Central memory CD4-positive, alpha-beta T cell (primary cell): Measurements from ENCODE around the gene CNTNAP2.
"Not testable (repeated sequence)": the region's sequence is repeated elsewhere in the genome, so short reads cannot be mapped to it uniquely, and the experiment has no call there.

Source experiments
- DNase-seq: peaks from one replicate; pipeline ENCODE4 v3.0.0; 2022

CNTNAP2 gene

GRCh38 chr7:148011753-148012152 is 1895.2 kb downstream of the CNTNAP2 start:
- DNase-seq, result no peak

GRCh38 chr7:148014001-148014400 is 1897.4 kb downstream of the CNTNAP2 start:
- DNase-seq, result no peak

DNA sequence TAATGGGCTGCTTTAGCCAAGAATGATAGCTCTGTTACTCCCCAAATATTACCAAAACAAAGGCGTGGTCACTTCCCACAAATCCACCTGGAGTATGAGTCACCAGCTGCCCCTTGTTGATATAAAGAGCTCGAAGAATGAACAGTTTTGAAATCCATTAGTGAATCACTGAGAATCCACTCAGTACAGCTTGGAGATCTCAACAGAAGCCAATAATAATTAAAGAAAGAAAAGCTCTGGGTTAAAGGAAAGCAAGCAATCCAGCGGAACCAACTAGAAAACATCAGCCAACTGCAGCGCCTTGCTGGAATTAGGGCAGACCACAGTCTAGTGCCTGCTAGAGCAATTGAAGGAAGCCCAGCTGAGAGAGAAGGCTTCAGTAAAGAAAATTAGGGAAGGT is 1897.9 kb downstream of the CNTNAP2 start:
- DNase-seq, result no peak

GRCh38 chr7:148017126-148017525 is 1900.5 kb downstream of the CNTNAP2 start:
- DNase-seq, result no peak

DNA sequence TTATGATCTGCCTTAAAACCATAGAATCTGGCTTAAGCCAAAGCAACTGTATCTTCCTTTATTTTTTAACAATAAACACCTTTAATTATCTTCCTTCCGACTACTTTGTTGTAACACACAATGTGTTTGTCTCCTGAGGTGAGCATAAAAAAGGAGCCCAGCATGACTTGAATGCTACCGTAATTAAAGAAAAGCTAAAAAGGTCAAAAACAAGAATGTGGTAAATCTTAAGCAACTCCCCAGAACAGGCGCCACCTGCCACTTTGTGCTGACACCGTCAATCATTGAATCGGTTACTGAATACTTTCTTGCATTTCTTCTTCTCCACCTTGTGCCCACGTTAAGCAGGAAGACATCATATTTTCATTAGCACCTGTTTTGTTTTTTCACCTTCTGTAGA is 1904.1 kb downstream of the CNTNAP2 start:
- DNase-seq, result no peak

- DNase-seq, result no peak
These were observed 1905.0 kb downstream of the CNTNAP2 start for GRCh38 chr7:148021507-148022045.

- no peak for DNase-seq
These were observed 1906.2 kb downstream of the CNTNAP2 start for GRCh38 chr7:148022832-148023231.

DNA sequence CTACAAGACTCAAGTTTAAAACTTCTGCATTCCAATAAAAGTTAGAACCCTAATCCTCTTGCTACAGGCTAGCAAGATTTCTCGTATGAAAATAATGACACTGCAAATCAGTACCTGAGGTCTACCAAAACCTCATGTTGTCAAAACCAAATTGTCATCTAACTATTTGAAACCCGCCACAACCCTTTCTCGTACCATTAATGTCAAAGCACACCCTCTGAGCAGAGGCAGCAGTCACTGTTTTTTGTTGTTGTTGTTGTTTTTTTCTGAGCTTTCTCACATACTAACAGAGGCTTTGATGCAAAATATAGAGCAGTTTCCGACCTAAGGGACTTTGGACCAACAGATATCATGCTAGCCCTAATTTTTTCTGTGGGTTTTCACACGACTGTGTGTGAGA is 1910.1 kb downstream of the CNTNAP2 start:
- no peak for DNase-seq

GRCh38 chr7:148028165-148028564 is 1911.6 kb downstream of the CNTNAP2 start:
- DNase-seq, result no peak

- DNase-seq, result no peak
These were observed 1914.4 kb downstream of the CNTNAP2 start for GRCh38 chr7:148031019-148031418.

GRCh38 chr7:148031811-148032210 is 1915.2 kb downstream of the CNTNAP2 start:
- DNase-seq, result no peak

DNA sequence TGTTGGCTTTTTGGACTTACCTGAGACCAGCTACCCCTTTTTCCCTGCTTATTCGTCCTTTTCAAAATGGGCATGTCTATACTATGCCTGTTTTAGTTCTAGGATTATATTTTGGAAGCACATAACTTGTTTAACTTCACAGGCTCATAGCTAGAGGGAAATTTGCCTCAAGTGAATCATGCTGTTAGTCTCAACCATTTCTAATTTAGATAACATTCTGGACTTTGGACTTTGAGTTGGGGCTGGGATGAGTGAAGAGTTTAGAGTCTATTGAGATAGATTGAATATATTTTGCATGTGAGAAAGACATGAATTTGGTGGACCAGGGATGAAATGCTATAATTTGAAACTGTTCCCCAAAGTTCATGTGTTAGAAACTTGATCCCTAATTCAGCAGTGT is 1919.3 kb downstream of the CNTNAP2 start:
- DNase-seq, result no peak

- no peak for DNase-seq
These were observed 1920.4 kb downstream of the CNTNAP2 start for GRCh38 chr7:148037044-148037443.

DNA sequence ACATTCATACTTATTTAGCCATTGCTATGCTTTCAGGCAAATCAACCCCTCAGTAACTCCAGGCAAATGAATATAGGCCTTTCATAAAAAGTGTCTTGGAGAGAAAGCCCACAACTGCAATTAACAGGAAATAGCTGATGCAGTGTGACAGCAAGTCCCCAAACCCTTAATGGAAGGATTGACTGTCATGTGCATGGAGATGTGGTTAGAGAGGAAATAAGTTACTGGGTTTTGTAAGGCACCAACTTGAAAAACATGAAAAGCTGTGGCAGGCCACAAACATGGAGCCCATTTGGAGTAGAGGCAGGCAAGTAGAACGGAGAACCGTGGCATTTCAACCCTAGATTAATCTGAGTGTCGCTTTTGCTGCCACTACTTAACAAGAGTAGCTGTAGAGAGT is 1924.6 kb downstream of the CNTNAP2 start:
- no peak for DNase-seq

DNA sequence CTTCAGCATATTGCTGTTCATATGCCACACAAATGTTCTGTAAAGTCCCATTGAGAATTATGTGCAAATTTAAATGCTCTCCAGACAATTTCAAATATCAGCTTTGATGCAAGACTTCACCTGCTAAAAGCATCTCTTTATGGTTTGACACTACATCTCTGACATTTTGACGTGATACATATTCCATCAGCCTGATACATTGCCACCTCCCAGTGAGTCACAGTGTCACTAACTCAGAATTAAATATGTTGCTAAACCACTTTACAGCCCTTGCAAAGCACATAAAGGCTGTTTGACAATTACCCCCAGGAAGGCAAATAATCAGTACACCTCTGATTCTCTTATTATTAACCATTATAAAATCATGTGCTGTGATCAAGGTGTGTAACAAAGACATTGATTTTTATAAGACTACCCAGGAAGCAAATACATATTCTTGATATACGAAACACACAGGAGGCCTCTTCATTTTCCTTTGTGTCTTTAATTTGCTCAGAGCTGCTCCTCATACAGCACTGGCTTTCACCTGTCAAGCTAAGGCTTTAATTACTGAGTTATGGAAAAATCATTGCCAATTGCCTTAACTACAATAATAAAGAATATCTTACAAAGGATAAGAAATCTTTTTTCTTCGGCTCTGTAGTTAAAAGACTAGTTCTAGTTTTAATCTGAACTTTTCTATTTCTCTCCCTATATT is 1926.5 kb downstream of the CNTNAP2 start:
- no peak for DNase-seq

GRCh38 chr7:148044173-148044572 is 1927.6 kb downstream of the CNTNAP2 start:
- DNase-seq, result no peak

DNA sequence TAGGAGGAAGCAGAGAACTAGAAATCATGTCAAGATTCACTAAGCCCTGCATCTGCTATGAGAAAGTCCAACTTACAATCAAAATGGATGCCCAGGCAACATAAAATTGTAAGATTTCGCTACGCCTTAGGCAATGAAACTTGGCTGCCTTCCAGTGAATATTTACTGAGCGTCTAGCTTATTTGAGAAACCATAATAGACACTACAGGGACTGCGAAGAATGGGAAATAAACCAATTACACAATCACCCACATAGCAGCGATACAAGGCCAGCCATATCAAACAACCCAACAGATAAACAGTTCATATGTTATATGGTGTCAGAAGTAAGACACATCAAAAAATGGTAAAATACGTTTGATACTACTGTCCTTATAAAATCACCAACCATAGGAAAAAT is 1928.9 kb downstream of the CNTNAP2 start:
- DNase-seq, result no peak

DNA sequence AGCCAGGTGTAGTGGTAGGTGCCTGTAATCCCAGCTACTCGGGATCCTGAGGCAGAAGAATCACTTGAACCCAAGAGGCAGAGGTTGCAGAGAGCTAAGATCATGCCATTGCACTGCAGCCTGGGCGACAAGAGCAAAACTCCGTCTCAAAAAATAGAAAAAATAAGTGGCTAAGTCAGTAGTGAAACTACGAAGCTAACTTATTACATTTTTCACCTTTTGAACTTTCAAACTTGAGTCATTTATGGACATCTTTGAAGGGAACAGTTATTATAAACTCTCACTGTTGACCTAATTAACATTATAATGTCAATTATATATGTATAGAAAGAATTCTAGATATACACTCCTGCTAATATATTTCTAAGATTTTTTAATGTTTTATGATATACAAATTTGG is 1932.5 kb downstream of the CNTNAP2 start:
- DNase-seq, result no peak

DNA sequence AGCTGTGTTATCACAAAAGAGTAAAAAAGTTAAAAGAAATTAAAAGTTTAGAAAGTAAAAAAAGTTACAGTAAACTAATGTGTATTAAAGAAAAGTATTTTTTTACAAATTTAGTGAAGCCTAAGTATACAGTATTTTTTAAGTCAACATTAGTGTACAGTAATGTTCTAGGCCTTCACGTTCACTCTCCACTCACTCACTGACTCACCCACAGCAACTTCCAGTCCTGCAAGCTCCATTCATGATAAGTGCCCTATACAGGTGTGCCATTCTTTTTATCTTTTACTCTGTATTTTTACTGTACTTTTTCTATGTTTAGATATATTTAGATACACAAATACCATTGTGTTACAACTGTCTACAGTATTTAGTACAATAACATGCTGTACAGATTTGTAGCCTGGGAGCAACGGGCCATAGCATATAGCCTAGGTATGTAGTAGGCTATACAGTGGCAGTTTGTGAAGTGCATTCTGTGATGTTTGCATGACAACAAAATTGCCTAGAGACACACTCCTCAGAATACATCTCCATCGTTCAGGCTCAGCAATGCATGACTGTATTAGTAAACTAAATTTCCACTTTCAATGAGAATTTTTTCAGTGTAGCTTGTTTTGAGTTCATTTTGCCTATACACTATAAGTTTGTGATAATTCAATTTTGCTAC is 1934.0 kb downstream of the CNTNAP2 start:
- DNase-seq, result no peak

GRCh38 chr7:148056406-148056805 is 1939.8 kb downstream of the CNTNAP2 start:
- no peak for DNase-seq

DNA sequence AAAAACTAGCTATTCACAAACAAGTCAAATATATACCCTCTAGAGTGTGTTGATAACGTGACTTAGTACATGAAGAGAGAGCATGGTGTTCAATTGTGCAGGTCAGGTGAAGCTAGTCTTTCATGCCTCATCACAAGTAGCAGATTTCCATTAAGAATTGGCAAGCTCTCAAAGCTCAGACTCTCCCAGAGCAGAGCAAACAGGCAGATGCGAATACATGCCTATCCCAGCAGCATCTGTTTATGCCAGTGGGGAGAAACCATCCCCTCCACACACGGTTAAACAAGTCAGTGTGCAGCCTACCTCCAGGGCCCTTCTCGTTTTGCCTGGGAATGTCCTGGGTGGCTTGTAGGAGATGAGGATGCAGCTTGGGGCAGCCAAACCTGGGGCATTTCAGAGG is 1941.5 kb downstream of the CNTNAP2 start:
- DNase-seq, result no peak

DNA sequence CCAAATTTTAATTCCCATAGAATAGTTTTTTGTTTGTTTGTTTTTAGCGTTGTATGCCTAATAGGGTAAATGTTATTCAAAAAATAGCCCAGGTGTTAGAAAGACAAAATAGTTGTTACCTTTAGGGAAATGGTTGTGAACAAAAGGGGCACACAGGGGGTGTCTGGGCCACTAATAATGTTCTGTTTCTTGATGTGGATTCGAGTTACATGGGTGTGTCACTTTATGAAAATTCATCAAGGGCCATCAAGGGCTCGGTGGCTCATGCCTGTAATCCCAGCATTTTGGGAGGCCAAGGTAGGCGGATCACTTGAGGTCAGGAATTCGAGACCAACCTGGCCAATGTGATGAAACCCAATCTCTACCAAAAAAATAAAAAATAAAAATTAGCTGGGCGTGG is 1942.2 kb downstream of the CNTNAP2 start:
- no peak for DNase-seq

DNA sequence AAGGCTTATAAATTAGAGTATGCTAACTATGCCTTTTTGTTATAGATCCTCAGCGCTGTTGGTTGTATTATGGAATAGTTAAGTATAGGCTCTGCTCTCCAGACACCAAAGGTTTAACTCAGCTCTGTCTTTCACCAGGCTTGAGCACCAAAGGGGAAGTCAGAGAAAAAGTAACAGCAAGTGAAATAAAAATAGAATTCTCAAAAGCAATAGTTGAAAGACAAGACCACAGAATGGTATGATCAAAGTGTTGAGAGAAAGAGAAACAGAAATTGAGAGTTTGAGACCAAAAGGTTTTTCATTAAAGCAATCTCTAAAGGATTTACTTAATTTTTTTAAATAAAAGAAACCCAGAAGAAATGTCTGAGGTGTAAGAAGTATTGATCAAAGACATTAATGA is 1944.1 kb downstream of the CNTNAP2 start:
- DNase-seq, result no peak

DNA sequence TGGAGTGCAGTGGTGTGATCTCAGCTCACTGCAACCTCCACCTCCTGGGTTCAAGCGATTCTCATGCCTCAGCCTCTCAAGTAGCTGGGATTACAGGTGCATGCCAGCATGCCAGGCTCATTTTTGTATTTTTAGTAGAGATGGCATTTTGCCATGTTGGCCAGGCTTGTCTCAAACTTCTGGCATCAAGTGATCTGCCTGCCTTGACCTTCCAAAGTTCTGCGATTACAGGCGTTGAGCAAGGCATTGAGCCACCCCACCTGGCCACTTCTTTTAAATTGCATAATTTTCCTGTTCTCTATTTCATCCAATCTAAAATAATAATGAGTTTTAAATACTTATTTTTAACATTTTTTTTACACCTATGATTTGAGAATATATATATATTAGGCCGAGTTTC is 1961.5 kb downstream of the CNTNAP2 start:
- DNase-seq, result not testable (repeated sequence)
